Fibroblast of lung (primary cell): ENCODE results near the gene GTF2F2. TPM values are rescaled to one million over a fixed set of nuclear protein-coding genes. Genes with fewer than 3 reads are reported as not detected.

Experiments used
- DNase-seq, 2 donors: peaks; one replicate each; pipeline versions ENCODE4 v3.0.0 to v3.0.0-alpha.2; 2010; ENCODE audit warnings: low read depth in 2 of 2
- H2AFZ ChIP-seq: 2 replicates; pipeline ENCODE4 v1.5.1; 2012; ENCODE audit warnings: low read length, control low read depth, inconsistent platforms
- H3K27ac ChIP-seq: 2 replicates; pipeline ENCODE4 v1.5.1; 2011; ENCODE audit warnings: low read length, control low read depth; ENCODE audit not compliant: insufficient read depth
- H3K27me3 ChIP-seq: 2 replicates; pipeline ENCODE4 v1.5.1; 2011; ENCODE audit warnings: mild to moderate bottlenecking, low read length; ENCODE audit not compliant: control insufficient read depth, insufficient read depth
- H3K36me3 ChIP-seq: 2 replicates; pipeline ENCODE4 v1.5.1; 2011; ENCODE audit warnings: low read length; ENCODE audit not compliant: control insufficient read depth, insufficient read depth
- H3K4me1 ChIP-seq: 2 replicates; pipeline ENCODE4 v1.5.1; 2011; ENCODE audit warnings: low read length; ENCODE audit not compliant: control insufficient read depth, insufficient read depth; ENCODE audit errors: extremely low read depth
- H3K4me2 ChIP-seq: 2 replicates; pipeline ENCODE4 v1.5.1; 2011; ENCODE audit warnings: low read length, control low read depth; ENCODE audit not compliant: insufficient read depth; ENCODE audit errors: extremely low read depth
- H3K4me3 ChIP-seq, 4 experiments: fragments of 200-600 bp in 1 of 4; sonication (generic) in 1 of 4; replicated peaks in 1 of 4; 2 replicates each; pipeline ENCODE4 v1.5.1; 2011 to 2016; ENCODE audit warnings: low read length in 4 of 4, low read depth in 3 of 4, mild to moderate bottlenecking in 3 of 4, control low read depth in 2 of 4, inconsistent platforms in 1 of 4, mixed read lengths in 1 of 4; ENCODE audit not compliant: insufficient read depth in 1 of 4; ENCODE audit errors: control extremely low read depth in 1 of 4
- H3K79me2 ChIP-seq: 2 replicates; pipeline ENCODE4 v1.5.1; 2012; ENCODE audit warnings: mild to moderate bottlenecking, low read length, inconsistent platforms; ENCODE audit not compliant: control insufficient read depth, insufficient read depth
- H3K9ac ChIP-seq: 2 replicates; pipeline ENCODE4 v1.5.1; 2011; ENCODE audit warnings: mild to moderate bottlenecking, low read length, control low read depth; ENCODE audit not compliant: insufficient read depth
- H3K9me3 ChIP-seq: 2 replicates; pipeline ENCODE4 v1.5.1; 2012; ENCODE audit warnings: low read depth, low read length; ENCODE audit not compliant: control insufficient read depth, insufficient read depth
- H4K20me1 ChIP-seq: 2 replicates; pipeline ENCODE4 v1.5.1; 2011; ENCODE audit warnings: low read length; ENCODE audit not compliant: control insufficient read depth, insufficient read depth; ENCODE audit errors: extremely low read depth
- CTCF ChIP-seq, 2 donors: IDR thresholded peaks in 1 of 2; conservative IDR thresholded peaks in 1 of 2; 1 replicate in 1 of 2; 2 replicates in 1 of 2; pipeline ENCODE4 v1.5.1; 2011 to 2012; ENCODE audit warnings: low read length in 2 of 2, control low read depth in 1 of 2, inconsistent platforms in 1 of 2, low read depth in 1 of 2, mild to moderate bottlenecking in 1 of 2
- EZH2 ChIP-seq: IDR thresholded peaks from 2 replicates; pipeline ENCODE4 v1.5.1; 2012; ENCODE audit warnings: low read length, control low read depth, mild to moderate bottlenecking; ENCODE audit errors: missing control alignments
- polyA plus RNA-seq, 2 donors: library from polyadenylated mRNA; depleted of rRNA in 1 of 2; stranded (reverse) in 1 of 2; unstranded in 1 of 2; fragments of >200 nt; gene quantifications; 2 replicates each; pipeline ENCODE4 v1.2.1, GENCODE V29; 2011 to 2012; ENCODE audit warnings: missing spikeins in 1 of 2
- total RNA-seq: library from RNA; depleted of rRNA; stranded (reverse); fragments of >200 nt; gene quantifications from 2 replicates; pipeline ENCODE4 v1.2.1, GENCODE V29; 2014

GTF2F2 gene
- total and polyA plus RNA-seq, 2 donors (not counting 1 experiment from before 2014, with no cell fraction given), result 23.4 to 31.7 TPM

DNA sequence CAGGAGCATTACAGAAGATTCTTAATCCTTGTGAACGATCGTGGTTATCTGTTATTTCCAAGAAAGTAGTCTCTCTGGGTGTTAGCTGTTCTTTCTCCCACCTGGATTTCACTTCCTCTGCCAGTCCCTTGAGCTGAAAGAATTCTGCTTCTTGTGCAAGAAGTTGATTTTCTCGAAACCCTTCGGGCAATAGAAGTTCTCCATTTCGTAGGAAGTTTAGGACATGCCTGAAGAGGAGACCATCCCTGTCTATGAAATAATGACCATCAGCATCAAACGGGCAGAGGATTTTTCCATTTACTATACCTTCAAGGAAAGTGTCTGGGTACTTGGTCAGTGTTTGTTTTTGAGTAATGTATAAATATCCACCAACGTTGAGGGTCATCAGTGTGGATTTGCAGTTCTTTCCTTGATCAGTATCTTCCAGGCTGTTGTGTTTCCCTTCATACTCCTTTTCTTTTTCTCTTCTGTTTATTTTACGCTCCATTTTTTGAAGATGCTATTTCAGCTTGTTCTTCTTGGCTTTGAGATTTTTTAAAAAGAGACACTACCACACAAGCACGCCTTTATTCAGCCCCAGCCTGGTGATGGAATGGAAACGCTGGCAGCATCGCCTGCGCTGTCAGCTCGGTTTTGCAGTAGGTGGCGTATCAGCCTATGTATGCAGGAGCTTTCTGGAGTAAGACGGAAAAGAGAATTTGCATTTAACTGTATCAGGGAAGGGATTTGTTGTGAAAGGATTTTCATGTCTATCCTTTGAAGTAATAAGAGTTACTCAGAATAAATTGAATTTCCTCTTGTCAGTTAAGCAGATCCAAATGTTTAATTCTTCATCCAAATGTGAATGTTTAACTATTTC is 74.0 kb downstream of the GTF2F2 start:
- peak; percentile 65 to 77 for DNase-seq
- no peak overlapping the region for H3K9ac ChIP-seq
- no peaks in the 10 kb centered on the region for H4K20me1 ChIP-seq
- H3K4me2 ChIP-seq, result no peak overlapping the region
- H2AFZ ChIP-seq, result no peak overlapping the region
- no peaks in the 10 kb centered on the region for H3K27me3 ChIP-seq
- no peak overlapping the region for H3K4me3 ChIP-seq
- H3K79me2 ChIP-seq, result no peaks in the 10 kb centered on the region
- no peak for TF ChIP-seq EZH2
- TF ChIP-seq CTCF (conservative IDR thresholded peaks at IDR 0.05 in 1 of 2, IDR thresholded peaks at IDR 0.05 in 1 of 2; ENCODE audit: low read depth in 1 of 2, low read length in 2 of 2), result peak; percentile 45 to 68
- H3K36me3 ChIP-seq, result no peaks in the 10 kb centered on the region
- no peaks in the 10 kb centered on the region for H3K9me3 ChIP-seq
- no peak overlapping the region for H3K27ac ChIP-seq
- peaks cover 13% of the 10 kb centered on the region for H3K4me1 ChIP-seq

DNA sequence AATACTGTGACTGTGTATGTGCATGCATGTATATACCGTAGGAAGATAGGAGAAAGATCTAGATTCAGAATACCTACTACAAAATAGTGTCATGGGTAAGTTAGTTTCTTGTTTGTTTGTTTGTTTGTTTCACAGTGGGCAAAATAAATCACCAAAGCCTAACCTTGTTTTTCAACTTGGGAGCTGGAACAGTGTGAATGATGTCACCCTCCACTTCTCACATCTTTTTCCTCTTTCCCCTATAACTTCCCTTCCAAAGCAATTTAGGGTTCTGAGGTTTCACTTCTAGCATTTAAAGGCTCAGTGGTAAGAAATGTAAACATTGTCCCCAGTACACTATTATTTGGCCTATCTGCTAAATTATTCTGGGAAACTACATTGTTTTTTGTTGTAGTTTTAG is 75.1 kb downstream of the GTF2F2 start:
- no peak overlapping the region for H3K4me2 ChIP-seq
- no peak overlapping the region for H3K27ac ChIP-seq
- DNase-seq, result no peak

DNA sequence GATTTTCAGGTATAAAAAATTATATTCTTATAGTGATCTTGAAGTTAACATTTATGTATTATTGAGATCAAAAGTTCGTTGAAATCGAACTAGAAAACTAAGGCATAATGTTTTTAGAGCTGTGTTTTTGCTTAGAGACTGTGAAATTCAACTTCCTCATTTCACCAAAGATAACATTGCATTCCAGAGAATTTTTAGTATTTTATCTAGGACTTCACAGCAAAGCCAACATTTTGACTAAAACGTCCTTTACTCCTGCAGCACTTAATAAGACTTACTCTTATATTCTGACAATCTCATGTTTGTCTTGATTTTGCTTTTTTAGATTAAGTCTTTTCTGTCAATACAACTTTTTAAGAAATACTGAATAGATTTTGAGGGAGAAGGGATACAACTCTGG is 75.8 kb downstream of the GTF2F2 start:
- Histone ChIP-seq H3K79me2 (no peaks in the 10 kb centered on the region), H4K20me1 (no peaks in the 10 kb centered on the region), H3K4me2 (no peak overlapping the region), H3K36me3 (no peaks in the 10 kb centered on the region), H3K4me1 (peaks cover 13% of the 10 kb centered on the region), H2AFZ (no peak overlapping the region), H3K9ac (no peak overlapping the region), H3K27me3 (no peaks in the 10 kb centered on the region), H3K9me3 (no peaks in the 10 kb centered on the region), H3K27ac (no peak overlapping the region), H3K4me3 (no peak overlapping the region)
- peak in 1 of 2 donors; percentile 40 for DNase-seq
- TF ChIP-seq CTCF (conservative IDR thresholded peaks at IDR 0.05 in 1 of 2, IDR thresholded peaks at IDR 0.05 in 1 of 2; ENCODE audit: low read depth in 1 of 2, low read length in 2 of 2), result no peak

More for the DNA sequence above, 75.1 kb downstream of the GTF2F2 start:
- Histone ChIP-seq H3K4me1 (peaks cover 13% of the 10 kb centered on the region), H3K9ac (no peak overlapping the region), H4K20me1 (no peaks in the 10 kb centered on the region), H3K4me3 (no peak overlapping the region), H3K9me3 (no peaks in the 10 kb centered on the region), H2AFZ (no peak overlapping the region), H3K36me3 (no peaks in the 10 kb centered on the region), H3K27me3 (no peaks in the 10 kb centered on the region), H3K79me2 (no peaks in the 10 kb centered on the region)
- TF ChIP-seq CTCF (conservative IDR thresholded peaks at IDR 0.05 in 1 of 2, IDR thresholded peaks at IDR 0.05 in 1 of 2; ENCODE audit: low read depth in 1 of 2, low read length in 2 of 2), result no peak
- no peak for TF ChIP-seq EZH2
